ENCODE results near the gene TIAM1.

- TF ChIP-seq CTCF (IDR thresholded peaks at IDR 0.05; ENCODE audit: insufficient read depth, low read length, poor library complexity, severe bottlenecking), result no peak
- no peak for TF ChIP-seq EZH2phosphoT487 (conservative IDR thresholded peaks at IDR 0.05; ENCODE audit: low read length)
These were observed 113.1 kb downstream of the TIAM1 start for GRCh38 chr21:31230937-31231336.

Data from SU-DHL-6 (cell line).